GM21528 (cell line): ENCODE results near the gene LHFPL3.
"Not testable (repeated sequence)": the region's sequence is repeated elsewhere in the genome, so short reads cannot be mapped to it uniquely, and the experiment has no call there.

Experiments
- ATAC-seq: cut with Tn5 transposase; IDR thresholded peaks from one replicate; pipeline ENCODE4 v1.9.1; 2021; ENCODE audit warnings: mild to moderate bottlenecking, moderate library complexity; ENCODE audit not compliant: unreplicated experiment, low FRiP score

The LHFPL3 gene

DNA sequence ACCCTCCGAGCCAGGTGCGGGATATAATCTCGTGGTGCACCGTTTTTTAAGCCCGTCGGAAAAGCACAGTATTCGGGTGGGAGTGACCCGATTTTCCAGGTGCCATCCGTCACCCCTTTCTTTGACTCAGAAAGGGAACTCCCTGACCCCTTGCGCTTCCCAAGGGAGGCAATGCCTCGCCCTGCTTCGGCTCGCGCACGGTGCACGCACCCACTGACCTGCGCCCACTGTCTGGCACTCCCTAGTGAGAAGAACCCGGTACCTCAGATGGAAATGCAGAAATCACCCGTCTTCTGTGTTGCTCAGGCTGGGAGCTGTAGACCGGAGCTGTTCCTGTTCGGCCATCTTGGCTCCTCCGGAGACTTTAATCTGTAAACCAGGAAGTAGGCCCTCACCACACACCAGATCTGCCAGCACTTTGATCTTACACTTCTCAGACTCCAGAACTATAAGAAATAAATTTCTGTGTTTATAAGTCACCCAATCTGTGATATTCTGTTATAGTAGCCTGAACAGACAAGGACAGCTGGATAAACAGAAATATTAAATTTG is 235.0 kb downstream of the LHFPL3 start:
- not testable (repeated sequence) for ATAC-seq

DNA sequence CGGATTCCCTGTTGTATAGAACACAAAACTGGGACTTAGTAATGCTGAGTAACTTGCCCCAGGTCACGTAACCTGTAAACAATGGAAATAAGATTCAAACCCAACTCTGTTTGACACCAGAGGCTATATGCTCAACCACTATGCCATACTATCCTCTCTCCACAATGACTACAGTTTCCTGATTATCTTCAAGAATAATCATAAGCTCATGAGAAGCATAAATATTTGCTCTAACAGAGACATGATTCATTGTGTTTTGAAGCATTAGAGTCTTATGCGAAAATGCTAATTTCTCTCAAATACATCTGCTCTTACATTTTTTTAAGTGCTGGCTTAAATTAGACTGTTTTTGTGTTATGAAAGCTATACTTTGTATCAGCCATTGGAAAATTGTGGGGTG is 241.3 kb downstream of the LHFPL3 start:
- ATAC-seq, result no peak

DNA sequence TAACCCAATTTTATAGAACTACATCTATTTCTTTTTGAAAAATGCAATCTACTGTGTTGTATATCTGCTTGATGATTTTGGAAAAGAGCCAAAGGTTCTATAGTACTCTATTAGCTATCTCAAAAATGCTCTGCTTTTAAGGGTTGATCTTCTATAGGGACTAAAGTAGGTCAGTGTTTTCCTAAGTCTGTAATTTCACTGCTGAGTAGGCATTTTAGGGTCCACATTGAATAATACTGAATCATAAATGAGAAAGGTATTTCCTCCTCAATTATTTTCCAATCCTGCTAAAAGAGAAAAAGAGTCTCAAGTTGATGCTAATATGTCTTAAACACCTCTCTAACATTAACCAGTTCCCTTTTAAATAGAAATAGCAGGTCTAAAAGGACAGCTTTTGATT is 244.2 kb downstream of the LHFPL3 start:
- ATAC-seq, result no peak

DNA sequence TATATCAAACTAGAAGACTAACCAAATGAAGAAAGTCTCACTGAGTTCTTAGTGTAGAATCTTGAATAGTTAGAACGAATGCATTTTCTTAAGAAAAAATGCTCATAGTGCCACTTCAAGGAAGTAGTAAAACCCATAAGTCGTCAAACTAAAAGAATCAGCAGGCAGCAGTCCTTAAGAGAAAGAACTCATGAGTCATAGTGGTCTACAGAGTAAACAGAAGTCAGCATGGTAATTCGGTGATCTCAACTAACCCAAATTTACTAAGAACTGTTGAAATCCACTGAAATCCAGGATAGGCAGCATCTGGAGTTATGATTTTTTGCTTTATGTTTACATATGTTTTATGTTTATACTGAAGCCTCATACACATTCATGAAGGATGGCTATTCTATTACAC is 256.2 kb downstream of the LHFPL3 start:
- no peak for ATAC-seq

DNA sequence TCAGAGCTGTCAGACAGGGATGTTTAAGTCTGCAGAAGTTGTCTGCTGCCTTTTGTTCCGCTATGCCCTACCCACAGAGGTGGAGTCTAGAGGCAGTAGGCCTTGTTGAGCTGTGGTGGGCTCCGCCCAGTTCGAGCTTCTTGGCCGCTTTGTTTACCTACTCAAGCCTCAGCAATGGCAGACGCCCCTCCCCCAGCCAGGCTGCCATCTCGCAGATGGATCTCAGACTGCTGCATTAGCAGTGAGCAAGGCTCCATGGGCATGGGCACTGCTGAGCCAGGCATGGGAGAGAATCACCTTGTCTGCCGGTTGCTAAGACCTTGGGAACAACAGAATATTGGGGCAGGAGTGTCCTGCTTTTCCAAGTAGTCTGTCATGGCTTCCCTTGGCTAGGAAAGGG is 267.2 kb downstream of the LHFPL3 start:
- ATAC-seq, result not testable (repeated sequence)

DNA sequence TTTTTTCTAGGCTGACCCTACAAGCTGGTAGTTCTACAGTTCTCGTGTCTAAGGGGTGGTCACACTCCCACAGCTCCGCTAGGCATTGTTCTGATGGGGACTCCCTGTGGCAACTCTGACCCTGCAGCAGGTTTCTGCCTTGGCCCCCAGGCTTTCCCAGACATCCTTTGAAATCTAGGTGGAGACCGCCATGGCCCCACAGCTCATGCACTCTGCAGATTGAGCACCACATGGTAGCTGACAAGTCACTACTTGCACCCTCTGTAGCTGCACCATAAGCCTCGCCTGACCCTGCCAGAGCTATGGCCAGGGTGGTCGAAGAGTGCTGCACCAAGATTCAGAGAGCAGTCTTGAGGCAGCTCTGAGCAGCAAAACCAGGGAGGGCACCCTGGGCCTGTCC is 275.6 kb downstream of the LHFPL3 start:
- ATAC-seq, result no peak

DNA sequence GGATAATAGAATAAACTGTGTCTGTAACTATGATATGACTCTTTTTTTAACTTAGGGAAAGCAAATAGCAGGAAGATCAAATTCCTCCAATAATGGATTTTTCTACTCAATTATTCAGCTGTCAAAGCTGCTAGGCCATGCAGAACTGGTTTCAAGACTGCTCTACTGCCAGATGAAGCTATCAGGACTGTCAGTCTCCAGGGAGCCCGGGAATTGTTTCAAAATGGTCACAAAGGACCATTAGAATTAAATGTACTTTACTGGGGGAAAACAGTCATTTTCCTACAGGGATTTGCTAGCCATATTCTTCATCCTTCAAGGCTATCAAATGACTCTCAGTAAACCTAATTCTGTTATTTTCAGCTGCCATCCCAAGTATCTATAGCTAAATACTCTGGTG is 276.3 kb downstream of the LHFPL3 start:
- ATAC-seq, result no peak

DNA sequence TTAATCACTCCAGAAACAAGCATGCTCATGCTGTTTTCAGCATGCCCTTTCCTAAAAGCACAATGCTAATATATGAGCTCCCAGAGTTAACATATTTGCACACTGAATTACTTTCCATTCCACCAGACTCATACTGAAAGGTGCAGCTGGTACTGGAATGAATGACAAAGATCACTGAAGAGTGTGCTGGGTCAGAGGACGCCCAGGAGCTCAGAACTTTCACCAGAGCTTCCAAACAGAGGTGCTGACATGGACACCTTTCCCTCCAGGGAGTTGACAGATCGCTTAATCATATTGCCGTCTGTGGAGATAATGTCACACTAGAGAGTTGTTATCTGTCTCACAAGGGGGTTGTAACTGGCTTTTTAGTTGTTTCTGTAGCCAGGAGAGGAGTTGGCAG is 292.9 kb downstream of the LHFPL3 start:
- no peak for ATAC-seq

DNA sequence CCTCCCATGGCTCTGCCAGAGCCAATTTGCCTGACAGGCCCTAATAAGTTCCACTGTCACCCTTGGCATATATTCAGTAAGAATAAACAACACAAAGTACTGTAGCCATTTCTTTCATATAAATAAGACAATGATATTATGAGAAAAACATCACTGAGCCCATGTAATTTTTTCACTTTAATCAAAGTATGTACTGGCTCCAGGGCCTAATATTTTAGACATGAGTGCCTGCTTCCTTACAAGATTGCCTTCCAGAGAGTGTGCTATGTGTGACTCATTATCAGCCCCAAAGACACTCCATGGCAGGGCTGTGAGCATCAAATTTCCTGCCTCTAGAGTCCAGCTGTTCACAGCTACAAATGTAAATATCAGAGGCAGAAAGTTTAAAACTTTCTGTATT is 297.6 kb downstream of the LHFPL3 start:
- no peak for ATAC-seq

DNA sequence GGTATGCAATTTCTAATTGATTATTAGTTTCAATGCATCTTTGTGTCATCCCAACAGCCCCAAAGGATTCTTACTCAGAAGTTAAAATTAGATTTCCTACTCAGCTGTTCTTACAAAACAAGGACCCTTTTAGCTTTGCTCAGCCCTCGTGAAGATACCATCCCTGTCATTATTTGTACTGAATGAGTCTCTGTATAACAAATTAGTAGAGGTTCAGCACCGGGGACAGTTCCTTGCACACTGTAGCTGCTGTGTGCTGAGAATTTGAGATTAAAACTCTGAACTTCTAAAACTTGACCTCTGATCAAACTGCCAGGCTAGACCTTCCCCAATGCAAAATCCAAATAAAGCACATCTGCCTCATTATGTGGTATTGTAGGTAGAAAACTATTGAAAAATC is 299.1 kb downstream of the LHFPL3 start:
- ATAC-seq, result no peak

DNA sequence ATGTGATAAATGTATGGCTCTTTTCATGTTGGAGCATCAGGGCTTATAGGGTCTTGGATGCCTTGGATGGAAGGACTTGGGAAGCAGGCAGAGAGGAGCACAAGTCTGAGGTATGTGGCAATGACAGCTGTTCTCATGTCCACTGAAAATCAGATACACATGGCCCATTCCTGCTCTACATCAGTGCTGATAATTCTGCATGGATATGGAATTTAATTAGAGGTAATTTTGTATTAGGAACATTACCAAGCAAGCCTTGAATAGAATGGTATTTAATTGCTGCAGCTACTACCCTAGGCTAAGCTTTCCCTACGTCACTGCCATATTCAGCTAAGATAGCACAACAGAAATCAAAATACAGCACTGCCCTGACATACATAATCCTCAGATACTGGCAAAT is 299.6 kb downstream of the LHFPL3 start:
- no peak for ATAC-seq

DNA sequence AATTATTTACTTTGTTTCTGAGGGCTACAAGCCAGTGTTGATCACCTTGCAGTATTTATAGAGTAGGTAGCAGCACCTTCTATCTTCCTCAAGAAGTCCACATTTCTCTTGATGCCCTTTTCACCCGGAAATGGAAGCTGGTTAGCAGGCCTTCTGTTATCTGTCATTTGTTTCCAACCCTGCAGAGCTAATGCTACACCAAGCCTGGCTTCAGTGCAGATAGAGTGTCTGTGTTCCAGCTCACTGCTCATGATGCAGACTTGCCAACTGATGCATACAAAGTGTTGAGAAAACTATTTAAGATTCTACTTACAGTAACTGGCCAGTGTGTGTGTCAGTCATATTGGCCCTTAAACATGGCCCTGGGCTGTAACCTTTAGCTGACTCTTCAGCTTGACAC is 301.0 kb downstream of the LHFPL3 start:
- no peak for ATAC-seq

DNA sequence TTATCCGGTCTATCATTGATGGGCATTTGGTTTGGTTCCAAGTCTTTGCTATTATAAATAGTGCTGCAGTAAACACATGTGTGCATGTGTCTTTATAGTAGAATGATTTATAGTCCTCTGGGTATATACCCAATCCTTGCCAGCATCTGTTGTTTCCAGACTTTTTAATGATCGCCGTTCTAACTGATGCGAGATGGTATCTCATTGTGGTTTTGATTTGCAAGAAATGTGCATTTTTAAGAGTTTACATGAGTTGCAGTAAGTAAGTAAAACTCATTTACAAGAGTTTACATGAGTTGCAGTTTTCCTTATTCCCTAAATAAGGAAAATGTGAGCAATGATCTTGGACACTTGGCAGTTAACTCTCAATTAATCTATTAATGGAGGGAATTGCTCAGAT is 312.1 kb downstream of the LHFPL3 start:
- ATAC-seq, result no peak

DNA sequence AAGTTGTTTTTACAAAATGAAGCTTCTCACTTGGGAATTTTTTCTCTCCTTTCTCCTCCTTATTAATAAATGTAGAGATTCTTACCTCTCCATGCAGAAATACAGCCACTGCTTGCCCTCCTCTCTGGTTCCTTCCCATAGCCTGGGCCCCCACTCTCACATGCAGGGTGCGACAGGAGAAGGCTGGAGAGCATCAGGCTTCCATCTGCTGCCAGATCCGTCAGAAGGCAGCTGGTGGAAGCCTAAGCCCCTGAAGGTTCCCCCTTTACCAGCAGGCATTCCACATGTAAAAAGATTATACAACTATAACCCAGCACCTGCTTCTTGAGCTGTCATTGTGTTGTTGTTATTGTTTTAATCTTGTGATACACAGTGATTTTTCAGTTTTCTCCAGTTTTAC is 314.2 kb downstream of the LHFPL3 start:
- ATAC-seq, result no peak

DNA sequence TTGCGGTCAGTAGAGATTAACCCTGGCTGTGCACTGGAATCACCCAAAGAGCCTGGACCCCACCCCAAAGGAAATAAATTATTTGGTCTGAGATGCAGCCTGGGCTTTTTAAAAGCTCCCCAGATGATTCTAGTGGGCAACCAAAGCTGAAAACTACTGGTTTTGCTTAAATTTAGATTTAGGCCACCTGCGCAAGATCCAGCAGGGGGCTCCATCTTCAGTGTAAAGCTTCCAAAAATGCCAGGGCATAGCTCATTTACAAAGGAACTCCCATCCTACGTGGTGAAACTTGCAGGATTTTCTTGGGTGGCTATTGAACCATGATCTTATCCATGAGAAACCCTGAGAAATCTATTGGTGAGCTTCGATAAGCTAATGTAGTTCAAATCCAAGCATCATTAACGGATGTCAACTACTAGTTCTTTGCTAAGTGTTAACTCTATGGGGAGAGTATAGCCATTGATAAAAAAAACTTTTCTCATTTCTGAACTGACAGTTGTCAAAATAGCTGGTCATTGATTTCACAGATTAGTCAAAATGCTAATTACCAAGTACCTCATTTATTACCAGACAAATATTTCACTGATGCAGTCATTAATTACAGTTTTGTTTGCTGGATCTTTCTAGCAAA is 315.3 kb downstream of the LHFPL3 start:
- no peak for ATAC-seq

DNA sequence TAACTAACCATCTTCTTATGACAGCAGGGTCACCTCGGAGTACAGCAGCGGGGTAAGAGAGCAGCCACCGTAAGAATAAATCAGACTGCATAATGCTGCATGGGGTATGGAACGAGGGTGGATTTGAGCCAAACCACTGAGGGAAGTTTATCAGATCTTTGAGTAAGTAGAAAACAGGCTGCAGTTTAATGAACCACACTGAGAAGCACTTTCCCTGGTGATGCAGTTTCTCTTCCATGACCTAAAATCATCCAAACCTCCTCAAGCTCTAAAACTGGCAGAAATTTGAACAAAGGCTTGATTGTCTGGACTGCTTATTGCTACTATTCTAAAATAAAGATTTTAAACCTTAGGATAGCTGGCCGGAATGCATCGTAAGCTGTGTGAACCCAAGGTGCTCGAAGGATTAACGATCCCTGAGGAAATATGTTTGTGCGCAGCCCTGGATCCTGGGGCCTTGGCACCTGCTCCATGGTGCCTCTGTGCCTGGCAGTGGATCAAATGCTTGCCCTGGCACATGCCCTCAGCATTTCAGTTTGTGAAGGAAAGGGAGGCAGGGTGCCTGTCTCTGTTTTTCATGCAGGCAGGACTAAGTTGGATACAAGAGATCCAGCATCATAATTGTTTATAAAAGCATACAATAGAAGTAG is 322.7 kb downstream of the LHFPL3 start:
- ATAC-seq, result no peak

DNA sequence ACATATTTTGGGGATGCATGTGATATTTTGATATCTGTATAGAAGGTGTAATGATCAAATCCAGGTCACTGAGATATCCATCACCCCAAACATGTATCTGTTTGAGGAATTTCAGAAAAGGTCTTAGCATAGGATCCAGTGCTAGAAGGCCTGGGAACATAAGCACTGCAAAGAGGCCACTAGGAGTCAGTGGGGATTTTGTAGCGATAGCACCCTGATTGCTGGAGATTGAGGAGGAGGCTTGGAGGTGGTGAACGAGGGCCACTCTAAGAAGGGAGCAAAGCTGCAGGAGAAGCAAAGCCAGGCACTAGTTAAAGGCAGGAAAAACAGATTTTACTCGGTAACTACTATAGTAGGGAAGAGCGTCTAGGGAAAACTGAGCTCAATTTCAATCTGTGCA is 324.0 kb downstream of the LHFPL3 start:
- no peak for ATAC-seq

DNA sequence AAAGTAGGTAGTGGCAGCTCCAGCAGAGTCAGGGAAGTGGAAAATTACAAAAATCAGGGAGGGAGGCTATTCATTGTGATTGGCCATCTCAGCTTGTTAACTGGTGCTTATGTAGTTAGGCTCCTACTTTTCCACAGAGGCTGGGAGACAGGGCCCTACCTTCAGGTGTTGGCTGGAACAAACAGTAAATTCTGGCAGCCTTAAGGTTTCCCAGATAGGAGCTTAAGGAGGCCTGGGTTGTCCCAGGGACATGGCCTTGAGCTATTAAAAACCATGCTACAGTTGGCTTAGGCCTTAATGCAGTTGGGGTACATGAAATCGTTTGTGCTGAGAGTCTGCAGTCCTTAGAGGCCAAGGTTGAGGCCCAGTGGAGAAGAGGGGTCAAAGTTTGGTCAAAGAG is 324.5 kb downstream of the LHFPL3 start:
- ATAC-seq, result no peak

DNA sequence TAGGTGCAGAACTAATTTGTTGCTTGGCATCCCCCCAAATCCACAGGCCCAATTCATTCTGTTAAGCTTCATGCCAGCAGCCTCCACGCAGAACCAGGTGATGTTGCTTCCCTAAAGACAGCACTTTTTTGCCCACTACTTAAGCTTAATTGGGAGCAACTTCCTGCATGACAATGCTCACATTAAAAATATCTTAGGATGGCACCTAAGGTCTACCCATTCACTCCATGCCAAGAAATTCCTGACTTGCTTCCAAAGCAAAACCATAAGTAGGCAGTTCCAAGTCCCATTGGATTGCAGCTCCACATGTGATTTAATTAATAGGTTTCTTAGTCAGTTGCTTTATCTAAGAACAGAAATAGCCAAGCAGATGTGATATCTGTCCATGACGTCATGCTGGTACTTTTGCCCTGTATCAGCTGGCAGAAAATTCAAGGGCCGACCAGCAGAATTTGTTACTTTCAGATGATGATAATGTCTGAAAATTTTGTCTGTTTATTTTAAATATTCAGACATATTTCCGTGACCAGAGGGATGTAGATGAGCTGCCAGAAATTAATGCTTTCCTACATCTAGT is 325.5 kb downstream of the LHFPL3 start:
- ATAC-seq, result no peak

DNA sequence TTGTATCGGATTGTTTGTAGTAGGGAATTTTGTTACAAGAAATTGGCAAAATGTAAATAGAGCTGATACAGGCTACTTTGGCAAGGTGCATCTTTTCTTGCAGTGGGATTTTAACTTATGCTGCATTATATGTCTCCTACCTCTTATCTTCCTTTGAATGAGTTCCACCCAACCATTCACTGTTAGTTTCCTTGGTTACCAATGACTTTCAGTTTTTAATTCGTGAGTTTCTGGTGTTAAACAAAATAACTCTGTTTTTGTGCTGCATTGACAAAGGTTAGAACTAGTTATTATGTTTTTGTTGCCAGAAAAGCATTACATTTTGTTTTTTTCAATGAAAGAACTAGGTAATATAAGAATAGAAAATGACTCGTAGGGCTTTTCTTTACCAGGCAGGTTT is 327.2 kb downstream of the LHFPL3 start:
- no peak for ATAC-seq

DNA sequence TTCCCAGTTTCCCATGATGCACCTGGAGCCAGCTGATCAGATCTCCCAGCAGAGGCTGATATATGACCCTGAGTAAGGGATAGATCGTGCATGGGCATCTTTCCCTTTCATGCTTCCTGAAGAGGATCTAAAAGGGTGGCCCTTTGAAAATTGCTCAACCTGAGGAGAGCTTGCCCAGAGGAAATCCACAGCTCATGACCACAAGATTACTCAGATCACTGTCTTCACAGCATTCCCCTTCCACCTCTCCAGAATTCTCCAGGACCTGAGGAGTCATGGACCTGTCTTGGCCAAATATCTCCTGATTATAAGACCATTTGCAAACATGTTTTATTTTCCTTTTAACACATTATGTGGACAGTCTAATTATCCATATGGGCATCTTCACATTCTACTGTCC is 328.1 kb downstream of the LHFPL3 start:
- no peak for ATAC-seq

DNA sequence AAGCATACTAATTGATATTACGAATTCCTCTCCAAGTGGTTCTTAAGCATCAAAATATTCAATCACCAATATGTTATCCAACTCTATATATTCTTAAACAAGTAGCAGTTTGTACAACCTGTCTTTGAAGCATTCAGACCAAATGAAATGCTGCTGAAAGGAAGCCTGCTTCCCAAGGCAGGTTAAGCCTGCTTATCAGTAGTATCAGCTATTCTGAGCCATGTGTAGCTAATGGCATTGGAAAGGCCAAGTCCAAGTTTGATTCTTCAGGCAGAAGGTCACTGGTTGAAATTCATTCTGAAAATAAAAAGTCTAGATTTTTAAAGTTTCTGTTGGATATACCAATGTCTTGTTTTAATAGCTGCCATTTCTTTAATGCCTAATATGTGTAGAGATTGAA is 328.7 kb downstream of the LHFPL3 start:
- ATAC-seq, result no peak
